Urothelium cell line (cell line): ENCODE data around the gene XPA.

Experiments used
- DNase-seq: peaks from one replicate; pipeline ENCODE4 v3.0.0; 2011; ENCODE audit warnings: low spot score, mixed read lengths
- FAIRE-seq: peaks from 2 replicates; lab custom pipeline; 2011; peaks lifted over from hg19 to GRCh38; lab: Jason Lieb, UNC

The XPA gene

DNA sequence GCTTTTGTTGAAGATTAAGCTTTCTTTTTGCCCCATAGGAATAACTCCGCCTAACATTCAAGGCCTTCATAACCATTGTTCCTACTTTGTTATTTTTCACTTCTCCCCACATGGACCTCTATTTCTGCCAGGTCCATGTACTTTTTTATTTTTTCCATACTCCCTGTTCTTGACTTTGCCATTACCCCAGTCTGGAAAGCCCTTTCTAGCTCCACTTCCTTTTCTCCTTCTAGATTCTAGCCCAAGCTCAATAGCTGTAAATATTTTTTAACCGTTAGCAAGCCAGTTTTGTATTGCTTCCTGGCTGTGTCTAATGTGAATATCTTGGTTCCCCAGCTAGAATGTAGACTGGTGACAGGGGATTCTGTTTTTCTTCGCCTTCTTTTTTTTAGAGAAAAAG is 37.4 kb downstream of the XPA start:
- DNase-seq (no peak), FAIRE-seq (no peak)

DNA sequence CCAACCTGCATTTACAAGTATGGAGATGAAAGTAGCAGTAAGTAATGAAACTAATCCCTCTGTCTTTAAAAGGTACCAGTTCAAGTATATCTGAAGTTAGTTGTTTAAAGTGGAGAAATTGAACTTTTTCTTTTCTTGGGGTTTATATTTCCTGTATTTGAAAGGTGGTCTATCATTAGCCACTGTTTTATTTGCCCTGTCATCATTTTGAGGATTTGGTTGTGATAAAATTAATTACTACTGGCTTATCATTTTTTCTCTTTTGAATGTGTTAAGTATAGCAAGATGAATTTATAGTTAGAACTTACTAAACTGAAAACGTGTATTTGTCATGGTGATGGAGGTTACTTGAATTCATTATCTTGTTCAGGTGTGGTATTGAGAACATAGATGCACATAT is 38.4 kb downstream of the XPA start:
- DNase-seq (no peak), FAIRE-seq (no peak)

DNA sequence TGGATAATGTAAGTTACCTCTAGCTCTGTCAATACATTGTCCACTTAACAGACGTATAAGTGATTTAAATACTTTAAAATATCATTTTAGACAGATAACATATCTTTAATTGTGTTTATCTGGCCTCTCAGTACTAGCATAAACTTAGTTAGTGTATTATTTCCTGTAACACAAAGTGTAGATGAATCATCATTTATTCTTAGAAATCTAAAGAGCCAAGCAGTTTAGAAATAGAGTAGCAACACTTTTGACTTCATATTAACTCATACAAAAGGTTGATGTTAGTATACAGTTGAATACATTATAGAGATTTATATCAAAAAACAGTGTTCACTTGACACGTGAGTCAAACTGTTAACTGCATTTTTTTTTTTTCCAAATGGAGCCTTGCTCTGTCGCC is 45.5 kb downstream of the XPA start:
- DNase-seq: no peak
- FAIRE-seq: no peak

GRCh38 chr9:97647996-97648395 is 49.1 kb downstream of the XPA start:
- FAIRE-seq: no peak
- no peak for DNase-seq

GRCh38 chr9:97645720-97646119 is 51.4 kb downstream of the XPA start:
- FAIRE-seq: no peak

DNA sequence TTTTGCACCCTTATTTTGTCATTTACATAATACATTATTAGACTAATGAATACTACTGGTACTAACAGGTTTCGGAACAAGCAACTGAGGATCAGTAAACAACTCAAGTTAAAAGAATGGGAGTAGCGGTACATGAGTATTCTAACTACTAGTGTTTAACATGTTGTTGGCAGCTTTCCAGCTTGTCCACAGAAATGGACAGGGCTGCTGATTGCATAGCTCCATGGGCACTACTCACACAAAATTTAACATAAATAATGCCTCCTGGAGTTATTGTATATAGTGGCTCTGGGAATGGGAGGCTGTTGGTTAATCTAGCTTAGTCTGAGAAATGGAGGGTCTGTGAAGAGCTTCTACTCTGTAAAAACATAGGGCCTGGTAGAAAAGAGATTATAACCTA is 56.8 kb downstream of the XPA start:
- DNase-seq (no peak), FAIRE-seq (no peak)

More at GRCh38 chr9:97645720-97646119, 51.4 kb downstream of the XPA start:
- no peak for DNase-seq

GRCh38 chr9:97638666-97639065 is 58.5 kb downstream of the XPA start:
- FAIRE-seq (no peak), DNase-seq (no peak)

DNA sequence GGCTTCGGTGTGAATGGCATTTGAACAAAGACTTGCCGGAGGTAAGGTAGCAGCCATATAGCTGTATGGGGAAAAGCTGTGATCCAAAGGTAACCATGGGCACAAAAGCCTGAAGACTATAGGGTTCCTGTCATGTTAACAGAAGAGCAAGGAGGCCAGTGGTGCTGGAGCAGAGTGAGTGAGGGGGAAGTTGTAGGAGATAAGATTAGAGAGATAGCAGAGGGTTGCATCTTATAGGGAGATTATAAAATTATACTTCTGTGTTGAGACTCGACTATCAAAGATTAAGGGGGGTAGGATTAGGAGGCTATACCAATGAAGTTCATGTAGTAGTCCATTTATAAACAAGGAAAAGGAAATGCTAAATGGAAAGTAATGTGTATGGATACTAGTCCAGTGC is 60.2 kb downstream of the XPA start:
- FAIRE-seq (no peak), DNase-seq (no peak)

GRCh38 chr9:97635026-97635425 is 62.1 kb downstream of the XPA start:
- DNase-seq (no peak), FAIRE-seq (no peak)

GRCh38 chr9:97633859-97634490 is 63.2 kb downstream of the XPA start:
- FAIRE-seq (no peak), DNase-seq (no peak)

DNA sequence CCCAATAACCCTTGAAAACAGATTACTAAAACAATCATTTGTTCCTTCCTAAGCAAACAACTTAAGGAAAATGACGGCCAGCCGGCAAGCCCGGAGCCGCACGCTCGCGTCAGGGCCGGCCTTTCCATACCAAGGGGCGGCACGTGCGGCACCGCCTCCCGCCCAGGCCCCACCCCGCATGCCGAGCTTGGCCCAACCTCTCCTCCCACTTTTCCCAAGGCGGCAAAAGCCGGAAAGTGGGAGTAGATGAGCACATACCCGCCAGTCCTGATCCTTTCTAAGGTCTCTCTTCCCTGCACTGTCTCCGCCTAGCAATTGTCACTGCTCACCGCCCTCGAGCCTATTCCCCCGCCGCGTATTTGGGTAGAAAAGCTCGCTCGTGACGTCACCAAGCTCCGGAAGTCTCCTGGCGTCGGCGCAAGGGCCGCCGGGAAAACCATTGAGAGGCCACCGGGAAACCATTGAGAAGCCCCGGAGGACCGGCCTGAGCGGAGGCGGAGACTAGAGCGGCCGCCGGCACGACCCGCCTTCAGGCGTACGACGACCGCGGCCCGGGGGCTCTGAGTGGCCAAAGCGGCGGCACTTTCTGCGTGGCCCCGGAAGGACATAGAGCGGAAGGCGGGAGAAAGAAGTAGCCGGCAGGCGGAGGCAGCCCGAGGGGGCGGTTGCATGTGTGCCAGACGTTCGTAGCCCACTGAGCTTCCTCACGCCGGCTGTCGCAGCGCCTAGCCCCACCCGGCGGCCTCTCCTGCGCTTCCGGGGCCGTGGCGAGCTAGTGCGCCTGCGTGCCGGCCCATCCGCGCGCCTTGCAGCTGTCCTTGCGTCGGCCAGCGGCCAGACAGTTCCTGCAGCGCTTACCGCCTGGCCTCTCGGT is 63.9 kb downstream of the XPA start, which contains the start of the genes NCBP1 and TSTD2:
Gene NCBP1 (plus strand): TSS at position 837 of the 874 bp plus-strand sequence. CDS start 61 bp downstream, outside the sequence.
Gene TSTD2 (minus strand): TSS at position 384 of the 874 bp plus-strand sequence. CDS start 5,806 bp downstream, outside the sequence.
- DNase-seq (peak; percentile 96), FAIRE-seq (no peak)

- DNase-seq (no peak), FAIRE-seq (no peak)
Observed at GRCh38 chr9:97632248-97632984, 64.7 kb downstream of the XPA start.

GRCh38 chr9:97630591-97630990 is 66.5 kb downstream of the XPA start:
- no peak for FAIRE-seq
- no peak for DNase-seq

- DNase-seq (no peak), FAIRE-seq (no peak)
Observed at GRCh38 chr9:97629156-97629555, 68.0 kb downstream of the XPA start.

DNA sequence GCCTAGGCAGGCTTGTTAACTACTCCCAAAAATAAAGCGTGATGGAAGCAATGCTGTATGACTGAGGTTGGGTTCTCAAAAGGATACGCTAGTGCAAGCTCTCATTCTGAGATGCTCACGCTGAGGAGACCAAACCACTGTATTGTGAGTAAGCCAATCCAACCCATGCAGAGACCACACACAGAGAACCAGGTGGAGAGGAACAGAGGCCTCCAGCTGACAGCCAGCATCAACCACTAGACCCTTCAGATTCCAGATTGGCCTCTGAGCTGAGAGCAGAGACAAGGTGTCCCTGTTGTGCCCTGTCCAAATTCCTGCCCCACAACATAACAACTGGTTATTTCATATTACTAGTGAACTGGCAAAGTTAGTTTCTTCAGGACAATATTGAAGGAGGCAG is 68.5 kb downstream of the XPA start:
- FAIRE-seq (no peak), DNase-seq (no peak)

DNA sequence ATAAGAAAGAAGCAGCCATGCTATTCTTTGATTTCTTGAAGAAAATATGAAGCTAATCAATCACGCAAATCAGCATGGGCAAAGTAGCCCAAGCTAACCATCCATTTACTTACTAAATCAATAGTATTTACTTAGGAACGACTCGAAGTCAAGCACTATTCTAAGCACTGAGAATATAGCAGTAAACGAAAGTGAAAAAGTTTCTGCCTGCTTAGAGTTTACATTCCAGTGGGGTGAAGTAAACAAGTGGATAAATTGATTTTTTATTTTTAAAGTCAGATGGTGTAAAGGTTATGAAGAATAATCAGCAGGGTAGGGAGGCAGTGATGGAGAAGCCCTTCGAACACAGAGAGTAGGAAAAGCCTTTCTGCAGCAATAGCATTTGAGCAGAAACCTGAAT is 69.5 kb downstream of the XPA start:
- DNase-seq (no peak), FAIRE-seq (no peak)

DNA sequence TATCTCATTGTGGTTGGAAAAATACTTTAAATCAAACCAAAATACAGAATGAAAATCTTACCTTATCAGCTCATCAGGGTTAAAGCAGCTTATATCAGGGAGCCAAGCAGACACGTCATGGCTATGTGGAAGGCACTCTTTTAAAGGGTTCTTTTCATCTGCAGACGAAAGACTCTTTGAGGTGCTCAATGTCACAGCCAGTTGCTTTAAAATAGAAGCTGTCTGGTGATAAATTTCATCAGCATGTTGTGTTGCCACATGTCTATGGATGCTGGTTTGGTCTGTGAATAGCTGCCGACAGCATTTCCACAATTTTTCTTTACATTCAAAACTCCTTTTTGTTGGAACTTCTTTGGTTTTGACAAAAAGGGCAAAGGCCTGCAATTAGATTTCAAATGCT is 71.5 kb downstream of the XPA start:
- DNase-seq (no peak), FAIRE-seq (no peak)
